Glomerular visceral epithelial cell (primary cell): ENCODE measurements around the gene COL8A1.
"Not testable (repeated sequence)": the region's sequence is repeated elsewhere in the genome, so short reads cannot be mapped to it uniquely, and the experiment has no call there.

ENCODE experiments used
- DNase-seq: peaks from one replicate; pipeline ENCODE4 v3.0.0-alpha.2; 2016; ENCODE audit errors: extremely low spot score

Gene COL8A1

DNA sequence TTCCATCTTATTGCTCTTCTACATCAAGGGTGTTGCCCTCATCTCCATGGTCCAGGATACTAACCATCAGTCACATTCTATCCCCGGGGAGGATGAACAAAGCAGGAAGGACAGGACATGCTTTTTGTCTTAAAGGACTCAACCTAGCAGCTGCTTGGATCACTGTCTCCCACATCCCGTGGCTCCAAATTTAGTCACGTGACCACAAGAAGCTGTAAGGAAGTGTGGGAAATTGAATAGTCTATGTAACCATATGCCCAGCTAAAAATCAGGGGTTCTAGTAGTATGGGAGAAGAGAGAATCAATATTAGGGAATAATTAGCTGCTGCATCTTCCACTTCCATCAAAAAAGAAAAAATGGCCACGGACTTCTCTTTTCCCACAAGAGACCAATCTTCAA is 161.0 kb downstream of the COL8A1 start:
- no peak for DNase-seq

DNA sequence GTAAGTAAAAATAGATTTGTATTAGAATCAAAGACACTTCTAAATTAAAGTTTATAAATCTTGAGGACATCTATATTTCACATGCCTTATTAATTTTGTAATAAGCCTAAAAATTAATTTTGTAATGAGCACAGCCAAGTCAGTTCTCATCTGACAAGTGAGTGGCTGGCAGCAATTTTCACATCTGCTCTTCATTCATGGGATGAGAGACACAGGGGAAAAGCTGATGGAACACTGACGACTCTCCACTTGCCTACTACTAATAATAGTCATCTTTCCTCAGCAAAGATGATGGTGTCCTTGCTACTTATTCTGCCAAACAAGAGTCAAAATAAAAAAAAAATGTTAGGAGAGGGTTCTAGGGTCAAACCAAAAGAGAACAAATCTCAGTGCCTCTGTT is 164.9 kb downstream of the COL8A1 start:
- no peak for DNase-seq

DNA sequence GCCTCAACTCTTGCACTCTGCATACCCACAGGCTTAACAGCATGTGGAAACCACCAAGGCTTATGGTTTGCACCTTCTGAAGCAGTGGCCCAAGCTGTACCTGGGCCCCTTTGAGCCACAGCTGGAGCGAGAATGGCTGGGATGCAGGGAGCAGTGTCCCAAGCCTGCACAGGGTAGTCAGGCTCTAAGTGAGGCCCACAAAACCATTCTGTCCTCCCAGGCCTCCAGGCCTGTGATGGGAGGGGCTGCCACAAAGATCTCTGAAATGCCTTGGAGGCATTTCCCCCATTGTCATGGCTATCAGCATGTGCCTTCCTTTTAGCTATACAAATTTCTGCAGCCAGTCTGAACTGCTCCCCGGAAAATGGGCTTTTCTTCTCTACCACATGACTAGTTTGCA is 166.8 kb downstream of the COL8A1 start:
- no peak for DNase-seq

DNA sequence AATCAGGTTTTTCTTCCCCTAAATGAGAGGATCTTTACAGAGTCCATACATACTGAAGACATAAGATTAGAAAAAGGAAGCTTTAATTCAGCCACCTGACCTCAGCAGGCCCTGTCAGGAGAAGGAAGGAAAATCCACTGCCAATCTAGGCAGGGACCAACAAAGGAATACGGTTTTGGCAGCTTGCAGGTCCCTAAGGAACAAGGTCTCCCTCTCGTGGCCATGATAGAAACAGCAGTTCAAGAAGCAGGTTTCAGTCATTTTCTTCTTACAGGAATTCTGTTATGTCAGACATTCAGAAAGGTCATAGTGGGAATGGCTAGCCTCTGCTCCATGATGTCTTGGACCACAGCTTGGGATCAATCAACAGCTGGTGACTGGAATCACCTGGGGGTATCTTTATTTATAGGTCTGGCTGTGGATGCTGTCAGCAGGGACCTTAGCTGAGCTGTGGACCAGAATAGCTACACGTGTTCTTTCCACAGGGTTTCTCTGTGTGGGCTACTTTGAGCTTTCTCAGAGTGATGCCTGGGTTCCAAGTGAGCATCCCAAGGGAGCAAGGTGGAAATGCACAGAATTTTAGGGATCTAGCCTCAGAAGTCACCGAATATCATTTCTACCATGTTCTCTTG is 169.9 kb downstream of the COL8A1 start:
- DNase-seq: peak; percentile 81

DNA sequence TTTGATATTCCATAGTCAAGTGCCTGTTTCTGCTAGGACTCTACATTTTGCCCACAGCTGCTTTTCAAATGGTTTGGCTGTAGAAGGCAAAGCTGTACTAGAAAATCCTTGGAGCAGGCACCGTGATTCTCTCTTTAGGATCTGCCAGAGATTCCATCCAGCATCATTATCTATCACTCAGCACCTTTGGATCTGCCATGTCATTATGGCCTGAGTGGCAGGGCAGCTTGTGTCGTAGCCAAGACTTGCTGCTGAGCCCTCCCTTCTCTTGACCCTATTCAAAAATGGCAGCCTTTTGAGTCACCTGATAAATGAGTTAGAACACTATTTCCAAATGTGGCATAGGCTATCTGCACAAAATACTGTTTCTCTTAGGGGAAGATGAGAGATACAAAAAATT is 171.2 kb downstream of the COL8A1 start:
- no peak for DNase-seq

DNA sequence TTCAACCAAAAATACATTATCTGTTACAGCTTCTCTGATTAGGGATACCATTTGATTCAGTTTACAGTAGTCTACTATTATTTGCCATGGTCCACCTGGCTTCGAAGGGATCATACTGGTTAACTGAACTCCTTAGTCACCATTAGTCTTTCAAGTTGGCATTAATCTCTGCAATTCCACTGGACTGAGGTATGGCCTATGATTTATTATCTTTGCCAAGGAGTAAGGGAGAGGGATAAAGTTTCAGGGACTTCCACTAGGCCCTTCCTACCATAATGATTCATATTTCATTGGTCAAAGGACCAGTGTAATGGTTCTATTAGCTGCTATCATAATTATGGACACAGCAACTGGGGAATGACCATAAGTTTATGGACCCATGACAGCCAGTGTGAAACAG is 172.0 kb downstream of the COL8A1 start:
- no peak for DNase-seq

DNA sequence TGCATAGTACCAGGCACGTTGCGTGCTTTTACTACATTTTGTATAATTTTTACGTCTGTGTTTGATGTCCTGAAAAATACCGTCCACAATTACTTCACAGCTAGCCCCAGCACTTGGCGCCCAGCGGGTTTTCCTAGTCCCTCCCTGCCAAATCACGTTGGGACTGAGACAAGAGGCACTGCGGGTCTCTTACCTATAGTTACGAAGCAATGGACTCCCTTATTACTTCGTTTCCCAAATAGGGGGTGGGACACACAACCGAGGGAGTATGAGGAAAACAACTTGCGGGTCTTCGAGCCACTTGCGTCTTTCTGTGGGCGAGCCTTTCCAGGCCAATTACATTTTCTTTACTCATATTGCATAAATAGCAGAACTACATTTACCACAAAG is 178.6 kb downstream of the COL8A1 start:
- peak; percentile 11 for DNase-seq

DNA sequence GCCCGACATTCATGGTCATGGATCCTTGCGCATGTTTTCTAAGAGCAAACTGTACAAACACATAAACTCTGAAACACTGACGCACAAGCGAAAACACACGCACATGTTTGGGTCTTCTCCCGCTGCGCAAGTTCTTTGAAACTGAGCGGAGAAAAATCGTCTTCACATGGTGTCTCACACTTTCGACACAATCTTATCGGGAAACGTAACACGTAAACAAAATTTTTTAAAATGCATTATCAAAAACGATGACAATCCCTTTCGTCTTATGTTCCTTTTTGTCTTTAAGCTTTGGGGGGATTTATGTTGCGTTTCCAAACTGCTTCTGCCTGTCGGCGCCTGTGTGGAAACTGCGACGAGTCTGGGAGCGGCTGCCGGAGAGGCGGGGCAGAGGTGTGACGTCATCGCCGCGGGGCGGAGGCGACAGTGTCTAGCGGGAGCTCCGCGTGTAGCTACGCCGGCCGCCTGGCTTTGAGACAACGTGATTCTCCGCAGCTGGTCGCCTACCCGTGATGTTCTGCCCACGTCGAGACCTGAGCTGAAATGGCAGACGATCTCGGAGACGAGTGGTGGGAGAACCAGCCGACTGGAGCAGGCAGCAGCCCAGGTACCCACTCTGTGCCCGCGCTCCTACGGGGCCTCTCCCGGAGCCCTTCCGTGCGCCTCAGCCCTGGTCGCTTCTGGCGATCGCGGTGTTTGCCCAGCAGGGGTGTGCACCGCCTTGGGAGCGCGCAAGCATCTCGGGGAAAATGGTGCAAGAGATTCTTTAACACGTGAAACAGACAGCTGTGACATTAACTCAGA is 179.2 kb downstream of the COL8A1 start, which contains the start of gene CMSS1:
CMSS1 (plus strand) TSS at position 426 of the 804 bp plus-strand sequence.
- peak; percentile 87 for DNase-seq

DNA sequence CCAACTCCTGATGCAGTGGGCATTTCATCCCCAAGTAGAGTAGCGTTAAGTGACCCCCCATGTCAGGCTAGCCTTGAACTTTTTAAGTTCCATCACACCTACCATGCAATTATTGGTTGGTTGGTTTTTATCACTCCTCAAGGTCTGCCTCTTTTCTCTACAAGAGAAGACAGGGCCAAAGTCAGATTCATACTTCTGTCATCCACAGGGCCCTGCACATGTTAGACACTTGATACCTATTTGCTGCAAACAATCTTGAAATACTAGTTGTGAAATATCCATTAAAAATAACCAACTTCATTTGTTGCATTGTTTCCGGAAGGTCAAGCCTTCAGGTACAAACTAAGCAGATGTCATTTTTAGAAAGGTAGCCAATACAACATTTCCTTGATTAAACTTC is 180.4 kb downstream of the COL8A1 start:
- DNase-seq: no peak

DNA sequence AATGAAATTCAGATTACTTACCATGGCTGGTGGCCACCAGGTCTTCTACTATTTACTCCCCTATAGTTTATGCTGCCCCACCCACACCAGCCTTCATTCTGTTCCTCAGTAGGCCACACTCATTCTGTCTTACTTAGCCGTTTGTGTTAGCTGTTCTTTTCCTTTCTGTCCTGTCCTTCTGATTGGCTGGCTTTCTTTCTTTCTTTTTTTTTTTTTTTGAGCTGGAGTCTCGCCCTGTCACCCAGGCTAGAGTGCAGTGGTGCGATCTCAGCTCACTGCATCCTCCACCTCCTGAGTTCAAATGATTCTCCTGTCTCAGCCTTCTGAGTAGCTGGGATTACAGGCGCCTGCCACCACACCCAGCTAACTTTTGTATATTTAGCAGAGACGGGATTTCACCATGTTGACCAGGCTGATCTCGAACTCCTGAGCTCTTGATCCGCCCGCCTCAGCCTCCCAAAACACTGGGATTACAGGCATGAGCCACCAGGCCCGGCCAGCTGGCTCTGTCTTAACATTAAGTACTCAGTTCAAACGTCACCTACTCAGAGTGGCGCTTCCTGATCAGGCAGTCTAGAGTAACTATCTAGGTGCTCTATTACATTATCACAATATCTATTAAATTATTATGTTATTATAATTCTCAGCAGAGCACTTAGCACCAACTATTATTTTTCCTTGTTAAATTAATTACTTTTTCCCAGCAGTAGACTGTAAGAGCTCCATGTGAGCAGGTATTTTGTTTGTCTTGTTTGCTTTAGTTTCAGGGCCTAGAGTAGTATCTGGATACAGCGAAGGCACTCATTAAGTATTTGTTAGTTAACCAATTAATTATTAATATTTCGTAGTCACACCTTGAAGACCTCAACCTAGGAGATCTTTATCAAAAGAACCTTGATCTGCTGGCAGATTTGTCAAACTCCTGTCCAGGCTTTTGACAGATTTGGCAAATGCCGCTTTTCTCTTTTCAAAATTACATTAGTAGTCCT is 185.6 kb downstream of the COL8A1 start:
- no peak for DNase-seq

DNA sequence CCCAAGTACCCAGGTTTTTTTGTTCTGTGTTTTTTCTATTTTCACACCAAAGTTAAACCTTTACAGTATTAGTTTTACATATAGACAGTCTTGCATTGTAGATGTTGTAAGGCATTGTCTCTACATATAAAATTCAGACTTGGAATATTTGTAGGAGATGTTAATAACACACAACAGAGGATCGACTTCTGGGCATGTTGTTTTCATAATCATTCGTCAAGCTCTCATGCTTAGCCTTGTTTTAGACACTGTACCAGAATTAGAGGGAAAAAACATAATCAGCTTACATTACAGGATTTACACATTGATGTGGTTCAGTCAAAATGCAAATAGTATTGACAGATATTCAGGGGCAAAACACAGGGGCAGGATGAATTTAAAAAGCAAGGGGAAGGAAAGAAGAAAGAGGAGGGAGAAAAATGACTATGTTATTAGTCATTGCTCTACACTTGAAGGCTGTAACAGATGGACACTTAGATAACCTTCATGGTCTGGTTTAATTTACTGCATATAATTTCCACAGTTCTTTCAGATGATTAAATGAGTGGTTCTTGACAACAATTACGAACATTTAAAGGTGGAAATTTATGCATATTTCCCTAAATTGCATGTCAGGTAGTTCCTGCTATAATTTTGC is 186.7 kb downstream of the COL8A1 start:
- DNase-seq: peak; percentile 9

DNA sequence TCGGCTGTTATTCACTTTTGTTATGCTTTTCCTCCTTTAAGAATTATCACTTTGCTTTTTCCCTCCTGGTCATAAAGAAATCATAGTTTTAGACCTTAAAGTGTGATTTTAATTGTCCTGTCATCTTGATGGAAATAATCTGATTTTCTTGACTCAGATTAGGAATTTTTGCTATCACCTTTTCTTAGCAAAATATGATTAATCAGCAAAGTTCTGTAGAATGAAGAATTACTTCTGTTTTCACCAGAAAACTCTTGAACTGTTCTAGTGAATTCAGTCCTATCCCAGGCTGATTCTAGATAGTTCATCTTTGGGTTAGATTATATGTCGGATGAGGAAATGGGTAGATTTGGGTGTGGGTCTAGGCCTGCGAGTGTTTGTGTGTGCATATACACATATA is 191.4 kb downstream of the COL8A1 start:
- no peak for DNase-seq

DNA sequence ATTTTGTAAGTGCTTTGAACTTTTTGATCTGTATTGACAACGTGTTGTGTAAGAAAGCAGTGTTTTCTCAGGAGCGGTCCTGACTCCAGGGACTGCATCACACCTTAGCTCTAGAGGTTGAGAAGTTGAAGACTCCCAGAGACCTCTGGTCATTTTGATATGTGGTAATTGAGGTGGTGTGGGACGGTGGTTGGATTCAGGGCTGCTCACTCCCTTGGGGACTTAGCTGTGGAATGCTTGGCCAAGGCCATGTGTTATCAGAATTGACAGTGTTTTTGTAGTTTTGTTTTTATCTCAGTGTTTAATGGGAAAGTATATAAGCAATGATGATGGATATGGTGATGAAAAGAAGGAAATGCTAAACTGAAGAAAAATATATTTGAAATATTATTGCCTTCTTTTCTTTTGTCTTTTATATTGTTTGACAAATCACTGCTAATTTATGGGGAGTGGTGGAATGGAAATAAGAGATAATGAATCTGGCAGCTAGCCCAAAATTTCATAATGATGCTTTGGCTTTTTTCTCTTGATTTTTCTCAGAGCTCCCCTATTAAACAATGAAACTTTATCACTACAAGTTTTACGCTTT is 195.3 kb downstream of the COL8A1 start:
- no peak for DNase-seq

DNA sequence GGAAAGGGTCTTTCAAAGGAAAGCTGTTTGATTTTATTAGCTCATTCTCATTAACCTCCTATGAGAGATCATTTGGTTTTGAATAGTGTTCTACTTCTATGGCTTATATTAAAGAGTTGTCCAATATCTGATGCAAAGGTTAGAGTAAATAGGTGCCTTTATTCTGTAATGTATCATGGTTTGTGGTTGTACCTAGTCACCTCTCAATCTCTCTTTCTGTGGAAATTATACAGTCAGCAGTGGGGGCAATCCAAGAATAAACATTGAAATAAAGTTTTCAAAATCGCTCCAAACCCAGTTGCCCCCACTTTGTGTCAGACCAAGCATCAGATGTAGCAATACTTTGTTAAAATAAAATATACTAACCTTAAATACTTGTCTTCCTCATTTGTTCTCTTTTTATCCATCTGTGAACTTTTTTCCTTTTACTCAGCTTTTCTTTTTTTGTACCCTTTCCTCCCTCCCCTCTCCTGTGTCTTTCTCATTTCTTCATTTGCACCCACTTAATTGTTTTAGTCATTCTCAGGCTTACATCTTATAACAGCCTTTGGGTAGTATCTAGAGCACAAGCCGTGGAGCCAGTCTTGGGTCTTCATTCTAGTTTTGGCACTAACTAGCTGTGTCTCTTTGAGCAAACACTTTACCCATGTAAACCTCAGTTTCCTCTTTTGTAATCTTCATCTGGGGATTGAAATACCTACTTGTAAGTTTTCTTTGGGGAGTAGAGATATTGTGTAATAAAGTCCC is 196.0 kb downstream of the COL8A1 start:
- no peak for DNase-seq

DNA sequence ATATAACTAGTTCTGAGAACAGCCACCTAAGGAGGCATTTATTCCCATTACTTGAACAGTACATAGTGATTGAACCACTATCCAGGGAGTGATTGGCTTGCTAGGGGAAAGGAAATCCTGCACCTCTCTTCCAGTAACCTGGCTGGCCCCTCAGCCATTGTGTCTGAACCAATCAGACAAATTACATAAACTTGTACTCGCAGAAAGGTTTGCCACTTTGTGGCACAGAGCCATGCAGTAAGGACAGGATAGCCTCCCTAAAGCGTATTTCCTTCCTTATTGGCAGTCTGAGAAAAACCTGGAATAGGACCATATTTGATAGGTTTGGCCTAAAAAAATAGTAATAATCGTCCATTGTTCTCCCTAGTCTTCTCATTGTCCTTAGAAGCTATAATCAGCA is 198.3 kb downstream of the COL8A1 start:
- DNase-seq: no peak

DNA sequence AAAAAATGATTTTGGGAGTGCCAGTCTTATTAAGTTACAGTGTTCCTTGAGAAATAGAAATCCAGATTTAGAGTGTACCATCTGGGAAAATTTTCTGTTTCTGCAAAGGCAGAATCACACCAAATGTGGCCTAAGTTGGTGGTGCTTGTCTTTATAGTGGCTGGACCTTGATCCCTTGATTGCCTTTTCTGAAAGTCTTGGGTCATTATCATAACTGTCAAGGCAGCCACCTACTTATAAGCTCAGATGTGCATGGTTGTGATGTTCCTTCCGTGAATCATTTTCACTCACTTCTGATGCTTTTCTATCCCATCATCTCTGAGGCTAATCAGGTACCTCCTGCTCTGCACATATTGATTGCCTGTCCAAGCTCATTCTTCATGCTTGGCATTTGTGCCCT is 199.3 kb downstream of the COL8A1 start:
- DNase-seq: no peak

DNA sequence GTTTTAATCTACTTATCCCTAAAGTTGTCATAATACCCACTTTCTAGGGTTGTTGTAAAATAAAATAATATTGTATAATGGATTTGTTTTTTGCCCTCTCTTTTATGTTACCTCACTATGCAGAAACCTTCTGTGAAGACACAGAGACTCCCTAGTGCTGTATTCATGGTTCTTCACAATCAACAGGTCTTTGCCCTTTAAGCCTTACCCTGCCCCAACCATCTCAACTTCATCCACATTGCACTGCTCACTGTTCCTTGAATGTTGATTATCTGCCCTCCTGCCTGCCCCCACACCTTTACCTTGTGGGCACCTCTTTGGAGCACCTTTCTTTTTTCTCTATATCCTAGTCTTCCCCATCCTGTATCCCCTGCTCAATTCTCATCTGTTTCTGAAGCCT is 200.4 kb downstream of the COL8A1 start:
- no peak for DNase-seq

DNA sequence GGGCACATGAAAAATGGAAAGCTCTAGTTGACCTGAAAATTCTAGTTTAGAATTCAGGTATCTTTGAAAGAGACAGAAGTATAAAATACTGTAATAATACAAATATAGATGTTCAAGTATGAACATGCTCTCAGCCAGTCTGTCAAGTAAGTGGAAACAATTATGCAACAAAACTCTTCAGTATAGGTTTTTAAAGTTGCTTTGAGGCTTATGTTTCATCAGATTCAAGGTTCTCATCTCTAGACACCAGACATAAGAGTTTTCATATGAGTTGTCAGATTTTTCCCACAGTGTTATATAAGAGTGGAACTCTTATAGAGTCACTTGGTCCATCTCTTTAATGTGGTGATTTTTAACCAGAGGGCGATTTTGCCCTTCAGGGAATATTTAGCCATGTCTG is 201.2 kb downstream of the COL8A1 start:
- DNase-seq: no peak

DNA sequence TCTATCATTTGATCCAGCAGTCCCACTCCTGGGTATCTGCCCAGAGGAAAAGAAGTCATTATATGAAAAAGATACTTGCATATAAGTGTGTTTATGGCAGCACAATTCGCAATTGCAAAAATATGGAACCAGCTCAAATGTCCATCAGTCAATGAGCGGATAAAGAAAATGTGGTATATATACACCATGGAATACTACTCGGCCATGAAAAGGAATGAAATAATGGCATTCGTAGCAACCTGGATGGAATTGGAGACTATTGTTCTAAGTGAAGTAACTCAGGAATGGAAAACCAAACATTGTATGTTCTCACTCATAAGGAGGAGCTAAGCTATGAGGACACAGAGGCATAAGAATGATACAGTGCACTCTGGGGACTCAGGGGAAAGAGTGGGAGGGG is 203.6 kb downstream of the COL8A1 start:
- not testable (repeated sequence) for DNase-seq

DNA sequence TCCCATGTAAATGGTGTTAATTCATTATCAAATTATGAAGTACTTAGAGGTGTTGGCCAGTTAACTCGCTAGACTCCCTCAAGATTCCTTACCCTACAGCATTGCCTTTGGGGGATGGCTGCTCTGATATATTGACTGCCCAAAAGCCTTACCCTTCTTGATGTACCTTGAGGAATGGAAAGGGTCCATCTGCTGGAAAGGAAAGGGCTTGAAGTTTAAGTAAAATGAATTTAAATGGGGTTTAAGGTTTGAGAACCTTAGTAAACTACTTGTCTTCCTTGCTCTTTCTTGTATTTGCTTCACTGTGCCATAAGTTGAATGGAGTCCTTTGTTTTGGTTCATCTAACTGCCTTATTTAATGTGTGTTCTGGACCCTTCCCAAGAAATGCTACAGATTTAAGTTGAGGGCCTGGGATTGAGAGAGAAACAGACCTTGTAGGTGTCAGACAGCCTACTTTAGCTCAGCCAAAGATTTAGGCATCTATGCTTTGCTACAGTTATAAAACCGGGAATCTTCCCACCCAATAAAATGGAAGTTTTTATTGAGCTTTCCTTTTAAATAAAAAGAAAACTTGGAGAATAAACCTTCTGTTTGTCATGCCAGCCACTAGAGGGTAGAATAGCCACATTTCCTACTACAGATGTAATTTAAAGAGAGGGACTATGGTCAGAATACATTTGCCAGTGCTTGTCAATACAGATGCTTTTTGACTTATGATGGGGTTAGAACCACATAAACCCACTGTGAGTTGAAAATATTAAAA is 204.6 kb downstream of the COL8A1 start:
- peak; percentile 60 for DNase-seq
